ENCODE results near the gene IFI6. TPM values are rescaled to one million over a fixed set of nuclear protein-coding genes. Genes with fewer than 3 reads are reported as not detected.
A peak's percentile ranks its signal among the peaks of the same experiment; 100 is the strongest.
"Not testable (repeated sequence)": the region's sequence is repeated elsewhere in the genome, so short reads cannot be mapped to it uniquely, and the experiment has no call there.

The IFI6 gene
- total RNA-seq, 1 experiment from 2014 or later, result 44.5 TPM

DNA sequence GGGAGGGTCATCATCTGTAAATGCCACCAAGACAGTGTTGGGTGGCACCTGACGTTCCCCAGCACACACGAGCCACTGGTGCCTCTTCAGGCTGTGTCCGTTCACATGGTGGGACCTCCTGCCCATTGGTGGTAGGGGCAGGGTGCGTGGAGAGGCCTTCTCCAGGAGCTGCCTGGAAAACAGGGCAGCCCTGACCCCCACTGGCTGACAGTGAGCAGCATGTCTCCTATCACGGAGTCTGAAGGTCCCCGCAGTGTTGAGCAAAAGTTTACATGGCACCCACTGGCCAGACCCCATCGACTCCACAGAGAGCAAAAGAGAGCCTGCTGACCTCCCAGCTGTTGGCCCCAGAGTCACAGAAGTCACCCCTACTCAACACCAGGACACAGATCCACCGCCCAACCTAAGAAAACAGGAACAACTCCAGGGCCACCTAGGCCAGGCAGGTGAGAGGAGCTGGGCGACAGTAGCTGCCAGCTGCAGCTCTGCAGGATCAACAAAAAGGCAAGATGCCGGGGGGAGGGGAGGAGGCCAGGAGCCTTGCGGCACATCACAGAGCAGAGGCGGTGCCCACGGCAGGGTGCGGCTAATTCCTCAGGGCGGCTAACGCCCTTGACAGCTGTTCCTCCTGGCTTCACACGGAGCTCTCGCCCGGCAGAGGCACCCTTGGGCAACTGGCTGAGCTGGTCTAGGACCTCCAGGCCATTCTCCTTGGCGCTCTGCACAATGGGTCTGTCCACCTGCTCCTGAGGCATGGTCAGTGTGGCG is 14.4 kb upstream of the IFI6 start:
- H3K4me3 ChIP-seq (ENCODE audit: low read depth, low read length), result no peak overlapping the region

DNA sequence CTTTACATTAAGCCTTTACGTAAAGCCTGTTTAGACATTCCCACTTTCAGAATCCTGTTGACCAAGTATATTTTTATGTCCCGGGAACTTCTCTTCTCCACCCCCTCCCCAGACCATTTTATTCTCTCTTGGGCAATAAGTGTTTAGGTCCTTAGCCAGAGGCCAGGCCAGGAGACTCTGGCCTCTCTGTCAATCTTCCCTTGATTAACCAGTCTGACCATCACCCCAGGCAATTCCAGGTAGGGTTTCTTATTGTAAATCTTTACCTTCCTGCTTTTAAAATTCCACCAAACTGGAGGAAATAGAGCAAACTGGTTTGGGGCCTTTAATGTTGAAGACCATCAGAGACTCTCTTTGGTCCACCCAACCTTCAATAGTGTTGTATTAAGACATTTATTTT is 12.2 kb upstream of the IFI6 start:
- peaks cover 12% of the 10 kb centered on the region for H3K9me3 Mint-ChIP-seq (ENCODE audit: unreplicated experiment)

More for the DNA sequence above, 14.4 kb upstream of the IFI6 start:
- Mint-ChIP-seq H3K4me3 (ENCODE audit: unreplicated experiment) (no peak overlapping the region), H3K27ac (ENCODE audit: unreplicated experiment) (no peak overlapping the region), H3K36me3 (ENCODE audit: insufficient read depth, unreplicated experiment) (no peaks in the 10 kb centered on the region), H3K27me3 (ENCODE audit: insufficient read depth, unreplicated experiment) (no peaks in the 10 kb centered on the region), H3K4me1 (ENCODE audit: low read depth, unreplicated experiment) (peaks cover 22% of the 10 kb centered on the region), H3K9me3 (ENCODE audit: unreplicated experiment) (peaks cover 12% of the 10 kb centered on the region)
- TF ChIP-seq, protein P1, sequence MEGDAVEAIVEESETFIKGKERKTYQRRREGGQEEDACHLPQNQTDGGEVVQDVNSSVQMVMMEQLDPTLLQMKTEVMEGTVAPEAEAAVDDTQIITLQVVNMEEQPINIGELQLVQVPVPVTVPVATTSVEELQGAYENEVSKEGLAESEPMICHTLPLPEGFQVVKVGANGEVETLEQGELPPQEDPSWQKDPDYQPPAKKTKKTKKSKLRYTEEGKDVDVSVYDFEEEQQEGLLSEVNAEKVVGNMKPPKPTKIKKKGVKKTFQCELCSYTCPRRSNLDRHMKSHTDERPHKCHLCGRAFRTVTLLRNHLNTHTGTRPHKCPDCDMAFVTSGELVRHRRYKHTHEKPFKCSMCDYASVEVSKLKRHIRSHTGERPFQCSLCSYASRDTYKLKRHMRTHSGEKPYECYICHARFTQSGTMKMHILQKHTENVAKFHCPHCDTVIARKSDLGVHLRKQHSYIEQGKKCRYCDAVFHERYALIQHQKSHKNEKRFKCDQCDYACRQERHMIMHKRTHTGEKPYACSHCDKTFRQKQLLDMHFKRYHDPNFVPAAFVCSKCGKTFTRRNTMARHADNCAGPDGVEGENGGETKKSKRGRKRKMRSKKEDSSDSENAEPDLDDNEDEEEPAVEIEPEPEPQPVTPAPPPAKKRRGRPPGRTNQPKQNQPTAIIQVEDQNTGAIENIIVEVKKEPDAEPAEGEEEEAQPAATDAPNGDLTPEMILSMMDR (IDR thresholded peaks at IDR 0.05; ENCODE audit: insufficient read depth in 1 of 2, low read depth in 1 of 2, low read length in 1 of 2, severe bottlenecking in 1 of 2, unreplicated experiment in 1 of 2), result no peak
- POLR2A ChIA-PET, result no interaction called here
- intact Hi-C loops (cut with micrococcal nuclease; ENCODE audit: unreplicated experiment), result no loop called here
- Histone ChIP-seq H3K9me3 (0 out of 2 replicates have a peak, but pooled peaks cover 5% of the 10 kb centered on the region), H3K36me3 (ENCODE audit: control insufficient read depth, insufficient read depth, low read length) (no peaks in the 10 kb centered on the region), H3K27me3 (replicated peaks; ENCODE audit: control insufficient read depth, insufficient read depth, low read length) (no peaks in the 10 kb centered on the region), H3K4me1 (no peaks in the 10 kb centered on the region)
- DNase-seq, result no peak
- no TSS peak for BruUV-seq (replicated peaks)
- CTCF ChIA-PET, result no interaction called here

DNA sequence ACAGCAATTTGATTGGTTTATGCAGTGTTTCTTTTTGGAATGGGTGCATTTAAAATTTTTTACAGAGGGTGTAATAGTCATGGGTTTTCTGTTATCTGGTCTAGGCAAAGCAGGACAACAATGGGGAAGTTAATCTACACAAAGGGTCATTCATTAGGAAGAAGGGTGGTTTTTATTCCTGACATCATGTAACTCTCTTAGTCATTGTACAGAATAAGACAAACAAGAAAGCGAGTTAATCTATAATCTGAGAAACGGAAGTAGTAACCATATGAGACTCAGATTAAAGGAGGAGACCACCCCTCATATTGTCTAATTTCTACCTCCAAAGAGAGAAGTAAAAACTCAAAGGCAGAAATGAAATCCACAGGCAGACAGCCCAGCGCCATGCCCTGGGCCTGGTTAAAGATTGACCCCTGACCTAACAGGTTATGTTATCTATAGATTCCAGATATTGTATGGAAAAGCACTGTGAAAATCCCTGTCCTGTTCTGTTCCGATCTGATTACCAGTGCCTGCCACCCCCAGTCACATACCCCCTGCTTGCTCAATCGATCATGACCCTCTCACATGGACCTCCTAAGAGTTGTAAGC is 10.5 kb upstream of the IFI6 start:
- POLR2A ChIA-PET, result no interaction called here
- CTCF ChIA-PET, result no interaction called here
- H3K36me3 Mint-ChIP-seq (ENCODE audit: insufficient read depth, unreplicated experiment), result no peaks in the 10 kb centered on the region
- no peak for DNase-seq
- H3K27me3 Mint-ChIP-seq (ENCODE audit: insufficient read depth, unreplicated experiment), result no peaks in the 10 kb centered on the region
- H3K4me1 Mint-ChIP-seq (ENCODE audit: low read depth, unreplicated experiment), result peaks cover 14% of the 10 kb centered on the region
- intact Hi-C loops (cut with micrococcal nuclease; ENCODE audit: unreplicated experiment), result no loop called here
- TF ChIP-seq, protein P1 (IDR thresholded peaks at IDR 0.05; ENCODE audit: insufficient read depth in 1 of 2, low read depth in 1 of 2, low read length in 1 of 2, severe bottlenecking in 1 of 2, unreplicated experiment in 1 of 2), result no peak
- H3K36me3 ChIP-seq (ENCODE audit: control insufficient read depth, insufficient read depth, low read length), result no peaks in the 10 kb centered on the region
- H3K9me3 ChIP-seq, result 0 out of 2 replicates have a peak, but pooled peaks cover 15% of the 10 kb centered on the region
- H3K27me3 ChIP-seq (replicated peaks; ENCODE audit: control insufficient read depth, insufficient read depth, low read length), result no peaks in the 10 kb centered on the region
- BruUV-seq (replicated peaks), result no TSS peak
- H3K4me3 ChIP-seq (ENCODE audit: low read depth, low read length), result no peak overlapping the region
- no peak overlapping the region for H3K4me3 Mint-ChIP-seq (ENCODE audit: unreplicated experiment)
- no peaks in the 10 kb centered on the region for H3K4me1 ChIP-seq
- peaks cover 12% of the 10 kb centered on the region for H3K9me3 Mint-ChIP-seq (ENCODE audit: unreplicated experiment)
- no peak overlapping the region for H3K27ac Mint-ChIP-seq (ENCODE audit: unreplicated experiment)

More for the DNA sequence above, 12.2 kb upstream of the IFI6 start:
- Mint-ChIP-seq H3K36me3 (ENCODE audit: insufficient read depth, unreplicated experiment) (no peaks in the 10 kb centered on the region), H3K27me3 (ENCODE audit: insufficient read depth, unreplicated experiment) (no peaks in the 10 kb centered on the region), H3K4me3 (ENCODE audit: unreplicated experiment) (no peak overlapping the region), H3K4me1 (ENCODE audit: low read depth, unreplicated experiment) (peaks cover 14% of the 10 kb centered on the region), H3K27ac (ENCODE audit: unreplicated experiment) (no peak overlapping the region)
- no peaks in the 10 kb centered on the region for H3K4me1 ChIP-seq
- intact Hi-C loops (cut with micrococcal nuclease; ENCODE audit: unreplicated experiment), result no loop called here
- 0 out of 2 replicates have a peak, but pooled peaks cover 15% of the 10 kb centered on the region for H3K9me3 ChIP-seq
- no peaks in the 10 kb centered on the region for H3K36me3 ChIP-seq (ENCODE audit: control insufficient read depth, insufficient read depth, low read length)
- DNase-seq, result peak in 1 of 2 experiments; percentile 28
- ChIA-PET CTCF (no interaction called here), POLR2A (no interaction called here)
- H3K27me3 ChIP-seq (replicated peaks; ENCODE audit: control insufficient read depth, insufficient read depth, low read length), result no peaks in the 10 kb centered on the region
- no peak overlapping the region for H3K4me3 ChIP-seq (ENCODE audit: low read depth, low read length)
- BruUV-seq (replicated peaks), result no TSS peak
- TF ChIP-seq, protein P1 (IDR thresholded peaks at IDR 0.05; ENCODE audit: insufficient read depth in 1 of 2, low read depth in 1 of 2, low read length in 1 of 2, severe bottlenecking in 1 of 2, unreplicated experiment in 1 of 2), result no peak

DNA sequence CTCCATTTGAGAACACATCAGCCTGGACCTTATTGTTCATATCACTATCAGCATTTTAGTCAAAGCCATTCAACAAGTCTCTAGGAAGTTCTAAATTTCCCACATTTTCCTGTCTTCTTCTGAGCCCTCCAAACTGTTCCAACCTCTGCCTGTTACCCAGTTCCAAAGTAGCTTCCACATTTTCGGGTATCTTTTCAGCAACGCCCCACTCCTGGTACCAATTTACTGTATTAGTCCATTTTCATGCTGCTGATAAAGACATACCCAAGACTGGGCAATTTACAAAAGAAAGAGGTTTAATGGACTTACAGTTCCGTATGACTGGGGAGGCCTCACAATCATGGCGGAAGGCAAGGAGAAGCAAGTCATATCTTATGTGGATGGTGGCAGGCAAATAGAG is 9.6 kb upstream of the IFI6 start:
- intact Hi-C loops (cut with micrococcal nuclease; ENCODE audit: unreplicated experiment); H3K27ac Mint-ChIP-seq (ENCODE audit: unreplicated experiment); CTCF ChIA-PET; BruUV-seq (replicated peaks); H3K36me3 ChIP-seq (ENCODE audit: control insufficient read depth, insufficient read depth, low read length); H3K4me3 Mint-ChIP-seq (ENCODE audit: unreplicated experiment); DNase-seq; H3K4me1 ChIP-seq; H3K36me3 Mint-ChIP-seq (ENCODE audit: insufficient read depth, unreplicated experiment); POLR2A ChIA-PET; H3K27me3 Mint-ChIP-seq (ENCODE audit: insufficient read depth, unreplicated experiment); H3K27me3 ChIP-seq (replicated peaks; ENCODE audit: control insufficient read depth, insufficient read depth, low read length); H3K4me3 ChIP-seq (ENCODE audit: low read depth, low read length): not testable (repeated sequence)
- H3K9me3 ChIP-seq, result 0 out of 2 replicates have a peak, but pooled peaks cover 15% of the 10 kb centered on the region
- peaks cover 12% of the 10 kb centered on the region for H3K9me3 Mint-ChIP-seq (ENCODE audit: unreplicated experiment)
- H3K4me1 Mint-ChIP-seq (ENCODE audit: low read depth, unreplicated experiment), result peaks cover 14% of the 10 kb centered on the region
